Measurements from ENCODE around the gene CTDSP2. TPM values are rescaled to one million over a fixed set of nuclear protein-coding genes. Genes with fewer than 3 reads are reported as not detected.
"Not testable (repeated sequence)": the region's sequence is repeated elsewhere in the genome, so short reads cannot be mapped to it uniquely, and the experiment has no call there.

The CTDSP2 gene
- total RNA-seq, 1 donor from 2014 or later = 171 TPM

- TF ChIP-seq CTCF (IDR thresholded peaks at IDR 0.05) = no peak
- no peak for DNase-seq (ENCODE audit: extremely low spot score, unreplicated experiment)
- peaks cover 72% of the 10 kb centered on the region for H3K36me3 Mint-ChIP-seq (ENCODE audit: unreplicated experiment)
- H3K27ac Mint-ChIP-seq (ENCODE audit: unreplicated experiment) = peak overlapping the region; percentile 35
- H3K9me3 Mint-ChIP-seq (ENCODE audit: unreplicated experiment) = no peaks in the 10 kb centered on the region
- no peaks in the 10 kb centered on the region for H3K27me3 Mint-ChIP-seq (ENCODE audit: unreplicated experiment)
- H3K4me3 Mint-ChIP-seq (ENCODE audit: unreplicated experiment) = no peak overlapping the region
- no peaks in the 10 kb centered on the region for H3K4me1 Mint-ChIP-seq (ENCODE audit: unreplicated experiment)
Measured at GRCh38 chr12:57822392-57823130, 24.0 kb downstream of the CTDSP2 start.

- Mint-ChIP-seq H3K4me1 (ENCODE audit: unreplicated experiment) (no peaks in the 10 kb centered on the region), H3K27ac (ENCODE audit: unreplicated experiment) (no peak overlapping the region), H3K27me3 (ENCODE audit: unreplicated experiment) (no peaks in the 10 kb centered on the region), H3K36me3 (ENCODE audit: unreplicated experiment) (peaks cover 65% of the 10 kb centered on the region), H3K9me3 (ENCODE audit: unreplicated experiment) (no peaks in the 10 kb centered on the region), H3K4me3 (ENCODE audit: unreplicated experiment) (no peak overlapping the region)
- TF ChIP-seq CTCF (IDR thresholded peaks at IDR 0.05) = no peak
- DNase-seq (ENCODE audit: extremely low spot score, unreplicated experiment) = no peak
Measured at GRCh38 chr12:57821474-57822214, 24.9 kb downstream of the CTDSP2 start.

- not testable (repeated sequence) for H3K27me3 Mint-ChIP-seq (ENCODE audit: unreplicated experiment); H3K4me3 Mint-ChIP-seq (ENCODE audit: unreplicated experiment); DNase-seq (ENCODE audit: extremely low spot score, unreplicated experiment); H3K9me3 Mint-ChIP-seq (ENCODE audit: unreplicated experiment); H3K4me1 Mint-ChIP-seq (ENCODE audit: unreplicated experiment)
- Mint-ChIP-seq H3K27ac (ENCODE audit: unreplicated experiment) (peak overlapping the region; percentile 27), H3K36me3 (ENCODE audit: unreplicated experiment) (peaks cover 60% of the 10 kb centered on the region)
Measured at GRCh38 chr12:57821015-57821414, 25.5 kb downstream of the CTDSP2 start.

GRCh38 chr12:57820119-57820518 is 26.4 kb downstream of the CTDSP2 start:
- not testable (repeated sequence) for H3K4me3 Mint-ChIP-seq (ENCODE audit: unreplicated experiment); H3K27me3 Mint-ChIP-seq (ENCODE audit: unreplicated experiment); H3K27ac Mint-ChIP-seq (ENCODE audit: unreplicated experiment); DNase-seq (ENCODE audit: extremely low spot score, unreplicated experiment); H3K4me1 Mint-ChIP-seq (ENCODE audit: unreplicated experiment); H3K9me3 Mint-ChIP-seq (ENCODE audit: unreplicated experiment)
- peaks cover 53% of the 10 kb centered on the region for H3K36me3 Mint-ChIP-seq (ENCODE audit: unreplicated experiment)

- peaks cover 32% of the 10 kb centered on the region for H3K36me3 Mint-ChIP-seq (ENCODE audit: unreplicated experiment)
- not testable (repeated sequence) for H3K4me1 Mint-ChIP-seq (ENCODE audit: unreplicated experiment); H3K27ac Mint-ChIP-seq (ENCODE audit: unreplicated experiment); H3K9me3 Mint-ChIP-seq (ENCODE audit: unreplicated experiment); H3K27me3 Mint-ChIP-seq (ENCODE audit: unreplicated experiment); H3K4me3 Mint-ChIP-seq (ENCODE audit: unreplicated experiment); DNase-seq (ENCODE audit: extremely low spot score, unreplicated experiment)
Measured at GRCh38 chr12:57817990-57818331, 28.6 kb downstream of the CTDSP2 start.

GRCh38 chr12:57817261-57817989 is 29.1 kb downstream of the CTDSP2 start:
- no peaks in the 10 kb centered on the region for H3K27me3 Mint-ChIP-seq (ENCODE audit: unreplicated experiment)
- no peaks in the 10 kb centered on the region for H3K4me1 Mint-ChIP-seq (ENCODE audit: unreplicated experiment)
- no peak for DNase-seq (ENCODE audit: extremely low spot score, unreplicated experiment)
- no peak for TF ChIP-seq CTCF (IDR thresholded peaks at IDR 0.05)
- no peaks in the 10 kb centered on the region for H3K9me3 Mint-ChIP-seq (ENCODE audit: unreplicated experiment)
- peaks cover 27% of the 10 kb centered on the region for H3K36me3 Mint-ChIP-seq (ENCODE audit: unreplicated experiment)
- no peak overlapping the region for H3K4me3 Mint-ChIP-seq (ENCODE audit: unreplicated experiment)
- H3K27ac Mint-ChIP-seq (ENCODE audit: unreplicated experiment) = no peak overlapping the region
